Ectodermal cell (in vitro differentiated cells): ENCODE data around the gene CABLES2.
A peak's percentile ranks its signal among the peaks of the same experiment; 100 is the strongest.

Experiments
- H3K27ac ChIP-seq: 2 replicates; pipeline ENCODE4 v1.7.0; 2013; ENCODE audit warnings: mild to moderate bottlenecking, low read depth, low read length; ENCODE audit not compliant: insufficient read depth, poor library complexity, severe bottlenecking
- H3K27me3 ChIP-seq: 2 replicates; pipeline ENCODE4 v1.7.0; 2013; ENCODE audit warnings: mild to moderate bottlenecking, low read length; ENCODE audit not compliant: insufficient read depth, control insufficient read depth, poor library complexity, severe bottlenecking
- H3K36me3 ChIP-seq: one replicate; pipeline ENCODE4 v1.7.0; 2013; ENCODE audit warnings: low read length; ENCODE audit not compliant: control insufficient read depth, insufficient read depth
- H3K4me1 ChIP-seq: one replicate; pipeline ENCODE4 v1.7.0; 2013; ENCODE audit warnings: low read length; ENCODE audit not compliant: control insufficient read depth, insufficient read depth
- H3K4me3 ChIP-seq: 2 replicates; pipeline ENCODE4 v1.7.0; 2013; ENCODE audit warnings: low read depth, low read length, control low read depth; ENCODE audit not compliant: insufficient read depth
- H3K9me3 ChIP-seq: 2 replicates; pipeline ENCODE4 v1.7.0; 2013; ENCODE audit warnings: mild to moderate bottlenecking, low read length, moderate library complexity; ENCODE audit not compliant: control insufficient read depth
- WGBS, 2 experiments: methylation state at CpG; one replicate each; pipeline ENCODE4 v1.1.7; 2013; ENCODE audit warnings: missing lambda C conversion rate in 2 of 2; 5-methylcytosine and 5-hydroxymethylcytosine counted together

Gene CABLES2

DNA sequence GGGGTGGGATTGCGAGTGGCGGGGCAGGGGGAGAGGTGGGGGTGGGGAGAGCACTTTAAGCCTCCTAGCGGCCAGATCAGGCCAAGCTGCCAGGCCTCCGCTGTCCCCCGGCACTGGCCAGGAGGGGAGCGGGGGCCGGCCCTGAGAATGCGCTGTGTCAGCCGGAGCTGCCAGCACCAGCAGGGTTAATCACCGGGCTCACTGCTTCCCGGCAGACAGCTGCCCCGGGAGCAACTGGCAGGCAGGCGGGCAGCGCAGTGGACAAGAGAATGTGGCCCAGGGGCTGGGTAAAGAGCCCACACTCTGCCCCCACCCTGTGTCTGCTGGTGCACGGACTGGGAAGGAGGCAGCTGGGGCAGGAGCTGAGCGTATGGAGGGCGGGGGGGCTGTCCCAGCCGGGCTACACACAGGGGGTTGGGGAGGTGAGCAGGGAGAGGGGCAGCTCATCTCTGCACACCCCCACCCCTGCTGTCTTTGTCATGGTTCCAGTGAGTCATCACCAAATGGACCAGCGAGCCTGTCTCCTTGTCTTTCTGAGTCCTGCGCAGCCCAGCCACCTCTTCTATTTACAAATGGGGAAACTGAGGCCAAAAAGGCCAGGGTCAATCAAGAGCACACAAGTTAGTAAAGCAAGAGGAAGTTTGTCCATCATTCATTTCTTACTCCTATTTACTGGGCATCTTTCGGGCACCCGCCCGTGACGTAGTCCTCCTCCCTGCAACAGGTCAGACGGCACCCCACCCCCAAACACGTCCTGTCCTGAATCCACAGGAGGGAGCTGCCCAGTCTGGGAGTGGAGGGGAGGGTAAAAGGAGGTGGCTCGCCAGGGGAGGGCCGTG is 37.9 kb downstream of the CABLES2 start:
- Histone ChIP-seq H3K9me3 (no peaks in the 10 kb centered on the region), H3K27me3 (peaks cover 10% of the 10 kb centered on the region), H3K27ac (peak overlapping the region; percentile 79), H3K36me3 (no peaks in the 10 kb centered on the region), H3K4me3 (peak overlapping the region; percentile 39), H3K4me1 (peaks cover 47% of the 10 kb centered on the region)
- 21 to 22% methylated on average over 27 to 28 of the region's 28 CpGs for WGBS, 2 experiments

GRCh38 chr20:62368392-62368975 is 38.6 kb downstream of the CABLES2 start:
- WGBS, 2 experiments: 2 to 5% methylated on average over 13 of the region's 15 CpGs
- H3K27ac ChIP-seq: peak overlapping the region; percentile 79
- no peaks in the 10 kb centered on the region for H3K9me3 ChIP-seq
- no peaks in the 10 kb centered on the region for H3K36me3 ChIP-seq
- peaks cover 10% of the 10 kb centered on the region for H3K27me3 ChIP-seq
- peak overlapping the region; percentile 39 for H3K4me3 ChIP-seq
- peaks cover 54% of the 10 kb centered on the region for H3K4me1 ChIP-seq

- Histone ChIP-seq H3K27ac (peak overlapping the region; percentile 42), H3K4me1 (peaks cover 61% of the 10 kb centered on the region)
- WGBS, 2 experiments: 4% methylated on average over 37 of the region's 37 CpGs
Measured at GRCh38 chr20:62367633-62368391, 39.3 kb downstream of the CABLES2 start.

GRCh38 chr20:62367136-62367632 is 39.9 kb downstream of the CABLES2 start, which contains the start of gene LAMA5:
Gene LAMA5, minus strand, starts transcription at chr20:62367312. Its CDS starts 67 bp downstream, at chr20:62367245.
- Histone ChIP-seq H3K27ac (peak within 1 kb of the TSS; percentile 50), H3K4me1 (peaks cover 67% of the 10 kb centered on the region), H3K27me3 (peaks cover 10% of the 10 kb centered on the region), H3K4me3 (peak within 1 kb of the TSS; percentile 89), H3K36me3 (no peaks in the 10 kb centered on the region), H3K9me3 (no peaks in the 10 kb centered on the region)
- WGBS, 2 experiments: 0% methylated on average over 55 to 63 of the region's 70 CpGs

More at GRCh38 chr20:62367633-62368391, 39.3 kb downstream of the CABLES2 start:
- Histone ChIP-seq H3K4me3 (peak overlapping the region; percentile 39), H3K27me3 (peaks cover 10% of the 10 kb centered on the region), H3K36me3 (no peaks in the 10 kb centered on the region), H3K9me3 (no peaks in the 10 kb centered on the region)

DNA sequence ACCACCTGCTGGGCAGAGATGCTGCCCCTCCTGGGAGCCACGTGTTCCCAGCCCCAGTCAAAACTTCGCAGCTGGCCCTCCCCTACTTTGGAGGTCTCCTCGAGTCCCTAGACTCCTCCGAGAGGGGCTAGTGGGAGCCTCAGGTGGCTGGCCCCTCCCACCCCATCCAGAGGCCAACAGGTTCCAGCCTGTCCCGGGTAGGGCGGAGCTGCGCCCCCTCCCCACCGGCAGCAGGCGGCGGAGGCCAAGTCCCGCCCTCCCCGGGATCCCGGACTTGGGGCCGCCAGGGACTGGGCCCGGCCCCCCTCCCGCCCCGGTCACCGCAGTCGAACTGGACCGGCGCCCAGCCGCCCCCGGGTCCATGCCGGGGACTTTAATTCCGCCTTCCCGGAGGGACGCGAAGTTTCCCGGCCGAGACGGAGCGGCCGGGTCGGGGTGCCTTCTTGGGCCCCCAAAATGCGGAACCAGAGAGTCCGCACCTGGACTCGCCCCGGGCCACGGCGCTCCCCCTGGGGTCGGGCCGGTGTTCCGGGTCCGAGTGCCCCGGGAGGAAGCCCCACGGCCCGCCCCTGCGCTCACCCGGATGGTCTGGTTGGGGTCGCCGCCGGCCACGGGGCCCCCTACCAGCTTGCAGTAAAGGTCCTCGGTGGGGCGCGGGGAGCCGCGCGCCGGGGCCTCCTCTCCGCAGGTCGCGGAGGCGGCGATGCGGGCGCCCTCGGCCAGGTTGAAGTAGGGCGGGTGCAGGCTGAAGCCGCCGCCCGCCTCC is 40.5 kb downstream of the CABLES2 start:
- no peaks in the 10 kb centered on the region for H3K36me3 ChIP-seq
- 0% methylated on average over 72 of the region's 72 CpGs for WGBS, 2 experiments
- peaks cover 10% of the 10 kb centered on the region for H3K27me3 ChIP-seq
- H3K4me1 ChIP-seq: peaks cover 74% of the 10 kb centered on the region
- H3K4me3 ChIP-seq: peak overlapping the region; percentile 89
- H3K9me3 ChIP-seq: no peaks in the 10 kb centered on the region
- peak overlapping the region; percentile 50 for H3K27ac ChIP-seq

DNA sequence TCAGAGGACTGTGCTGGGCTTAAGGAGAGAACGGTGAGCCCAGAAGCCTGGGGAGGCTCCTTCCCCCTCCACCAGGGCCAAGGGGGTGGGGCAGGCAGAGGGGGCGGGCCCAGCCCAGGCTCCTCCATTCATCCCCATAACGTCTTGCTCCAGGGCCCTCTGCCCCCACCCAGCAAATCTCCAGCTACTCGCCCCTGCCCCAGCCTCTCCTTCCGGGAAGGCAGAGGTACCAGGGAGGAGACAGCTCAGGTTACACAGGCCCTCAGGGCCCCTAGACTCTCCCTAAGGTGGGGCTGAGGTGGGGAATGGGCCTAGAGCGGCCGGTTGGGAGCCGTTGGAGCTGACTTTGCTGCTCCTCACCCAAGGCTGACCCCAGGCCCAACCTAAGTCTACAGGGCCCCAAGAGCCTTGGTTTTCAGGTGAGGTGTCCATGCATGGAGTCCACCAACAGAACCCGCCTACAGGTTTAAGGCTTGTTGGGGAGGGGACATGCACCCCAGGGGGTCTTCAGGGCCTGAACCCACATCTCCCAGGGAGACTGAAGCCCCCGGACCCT is 41.2 kb downstream of the CABLES2 start:
- Histone ChIP-seq H3K4me1 (peaks cover 80% of the 10 kb centered on the region), H3K27me3 (peaks cover 10% of the 10 kb centered on the region), H3K4me3 (peak overlapping the region; percentile 89), H3K27ac (peak overlapping the region; percentile 50), H3K36me3 (no peaks in the 10 kb centered on the region), H3K9me3 (no peaks in the 10 kb centered on the region)
- WGBS, 2 experiments: 5 to 8% methylated on average over 10 of the region's 10 CpGs

DNA sequence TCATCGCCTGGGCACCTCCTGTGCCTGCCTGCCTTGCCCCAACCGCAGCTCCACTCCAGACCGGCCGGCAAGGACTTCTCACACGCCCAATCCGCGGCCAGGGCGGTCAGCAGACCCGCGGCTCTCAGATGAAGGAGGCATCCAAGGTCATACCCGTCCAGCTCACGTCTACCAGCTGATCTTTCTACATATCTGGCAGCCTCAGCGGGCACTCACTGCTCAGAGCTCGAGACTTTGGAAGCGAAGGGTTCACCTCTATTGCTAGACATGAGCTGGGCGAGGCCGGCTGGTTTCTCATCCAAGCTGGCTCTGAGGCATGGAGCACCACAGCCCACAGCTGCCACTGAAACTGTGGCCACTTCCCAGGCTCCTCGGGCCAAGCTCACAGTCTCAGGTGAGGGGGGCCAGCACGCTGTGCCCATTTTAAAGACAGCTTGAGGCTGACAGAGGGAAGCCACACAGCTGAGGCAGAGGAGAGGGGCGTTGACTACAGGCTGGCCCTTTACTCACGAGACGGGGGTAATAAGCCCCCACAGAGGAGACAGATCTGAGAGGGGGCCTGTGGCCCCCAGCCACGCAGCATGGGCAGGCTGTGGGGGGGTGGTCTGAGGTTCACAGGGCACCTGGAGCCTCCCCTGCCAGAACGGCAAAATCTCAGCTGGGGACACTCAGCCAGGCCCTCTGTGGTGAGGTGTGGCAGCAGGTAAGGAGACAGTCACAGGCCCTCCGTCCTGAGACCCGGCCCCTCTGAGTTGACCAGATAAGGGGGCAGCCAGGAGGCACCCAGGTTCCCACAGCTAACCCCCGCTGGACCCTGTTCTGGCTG is 42.0 kb downstream of the CABLES2 start:
- Histone ChIP-seq H3K27me3 (peaks cover 10% of the 10 kb centered on the region), H3K36me3 (no peaks in the 10 kb centered on the region), H3K9me3 (no peaks in the 10 kb centered on the region), H3K27ac (no peak overlapping the region), H3K4me3 (peak overlapping the region; percentile 89), H3K4me1 (peaks cover 76% of the 10 kb centered on the region)
- 88% methylated on average over 27 of the region's 27 CpGs for WGBS, 2 experiments

GRCh38 chr20:62363920-62364851 is 42.9 kb downstream of the CABLES2 start:
- H3K27me3 ChIP-seq: peaks cover 10% of the 10 kb centered on the region
- no peak overlapping the region for H3K27ac ChIP-seq
- no peaks in the 10 kb centered on the region for H3K36me3 ChIP-seq
- no peak overlapping the region for H3K4me3 ChIP-seq
- peaks cover 74% of the 10 kb centered on the region for H3K4me1 ChIP-seq
- H3K9me3 ChIP-seq: no peaks in the 10 kb centered on the region
- 82 to 83% methylated on average over 22 of the region's 22 CpGs for WGBS, 2 experiments
